Endothelial cell of umbilical vein (primary cell): ENCODE measurements around the gene C3orf20. TPM values are rescaled to one million over a fixed set of nuclear protein-coding genes. Genes with fewer than 3 reads are reported as not detected.

Experiments used
- BruUV-seq: library from RNA; stranded (reverse); fragments of 400-500 nt; replicated peaks from 2 replicates; lab custom pipeline; 2021; lab: Mats Ljungman, UMichigan
- CTCF ChIA-PET: fragments of 300-600, 350-600 bp; sonication (Branson Sonifier 250); formaldehyde crosslinking; loops from one replicate; lab custom pipeline; 2021; ENCODE audit warnings: antibody characterized with exemption, inconsistent platforms; lab: Charles Lee
- POLR2A ChIA-PET: fragments of 300-600, 350-600 bp; sonication (Branson Sonifier 250); formaldehyde crosslinking; loops from one replicate; lab custom pipeline; 2021; ENCODE audit warnings: antibody characterized with exemption, inconsistent platforms; lab: Charles Lee
- DNase-seq: peaks from one replicate; pipeline ENCODE4 v3.0.0-alpha.2; 2011; ENCODE audit warnings: low read depth, low spot score
- FAIRE-seq: peaks from 2 replicates; lab custom pipeline; 2011; peaks lifted over from hg19 to GRCh38; lab: Jason Lieb, UNC
- H2AFZ ChIP-seq: 2 replicates; pipeline ENCODE4 v1.6.0; 2012; ENCODE audit warnings: low read depth, low read length, control low read depth, inconsistent platforms
- H3K27ac ChIP-seq: 2 replicates; pipeline ENCODE4 v1.5.1; 2011; ENCODE audit warnings: low read depth, mild to moderate bottlenecking, control low read depth, low read length, moderate library complexity; ENCODE audit not compliant: insufficient read depth
- H3K27me3 ChIP-seq, 2 experiments: 2 replicates each; pipeline versions ENCODE4 v1.6.0 to v1.6.1; 2011; ENCODE audit warnings: low read length in 2 of 2, mixed read lengths in 1 of 2; ENCODE audit not compliant: control insufficient read depth in 2 of 2, insufficient read depth in 2 of 2
- H3K36me3 ChIP-seq, 2 experiments: 2 replicates in 1 of 2; 3 replicates in 1 of 2; pipeline ENCODE4 v1.5.1; 2011; ENCODE audit warnings: low read length in 2 of 2, mild to moderate bottlenecking in 1 of 2, moderate library complexity in 1 of 2; ENCODE audit not compliant: control insufficient read depth in 2 of 2, insufficient read depth in 2 of 2; ENCODE audit errors: extremely low read depth in 1 of 2
- H3K4me1 ChIP-seq: 3 replicates; pipeline ENCODE4 v1.5.1; 2011; ENCODE audit warnings: mild to moderate bottlenecking, low read length; ENCODE audit not compliant: control insufficient read depth, insufficient read depth; ENCODE audit errors: extremely low read depth
- H3K4me2 ChIP-seq: 2 replicates; pipeline ENCODE4 v1.6.1; 2011; ENCODE audit warnings: low read length, control low read depth, mixed read lengths; ENCODE audit not compliant: insufficient read depth
- H3K4me3 ChIP-seq, 3 experiments: fragments of 200-600 bp in 1 of 3; sonication (generic), shearing (Covaris generic) in 1 of 3; replicated peaks in 1 of 3; 2 replicates each; pipeline ENCODE4 v1.5.1; 2011 to 2016; ENCODE audit warnings: control low read depth in 3 of 3, low read length in 3 of 3, mild to moderate bottlenecking in 2 of 3, inconsistent platforms in 1 of 3, low read depth in 1 of 3, moderate library complexity in 1 of 3; ENCODE audit not compliant: insufficient read depth in 1 of 3
- H3K79me2 ChIP-seq: 2 replicates; pipeline ENCODE4 v1.6.0; 2012; ENCODE audit warnings: low read length, inconsistent platforms; ENCODE audit not compliant: control insufficient read depth, insufficient read depth
- H3K9ac ChIP-seq: replicated peaks from 2 replicates; pipeline ENCODE3; 2011; ENCODE audit warnings: low read length, control low read depth; ENCODE audit not compliant: insufficient read depth; ENCODE audit errors: extremely low read depth
- H3K9me1 ChIP-seq: replicated peaks from 3 replicates; pipeline ENCODE4 v1.6.0; 2011; ENCODE audit warnings: mild to moderate bottlenecking, low read length; ENCODE audit not compliant: control insufficient read depth, insufficient read depth; ENCODE audit errors: extremely low read depth
- H3K9me3 ChIP-seq: replicated peaks from 2 replicates; pipeline ENCODE4 v1.5.1; 2012; ENCODE audit warnings: low read length, inconsistent platforms; ENCODE audit not compliant: control insufficient read depth, insufficient read depth
- H4K20me1 ChIP-seq: replicated peaks from 2 replicates; pipeline ENCODE3; 2011; ENCODE audit warnings: mild to moderate bottlenecking, low read length; ENCODE audit not compliant: control insufficient read depth, insufficient read depth; ENCODE audit errors: extremely low read depth
- EZH2 ChIP-seq: IDR thresholded peaks from 2 replicates; pipeline ENCODE4 v1.6.1; 2012; ENCODE audit warnings: borderline replicate concordance, low read depth, mild to moderate bottlenecking, moderate library complexity, low read length, inconsistent platforms; ENCODE audit not compliant: severe bottlenecking
- FOS ChIP-seq: IDR thresholded peaks from 2 replicates; pipeline ENCODE4 v1.6.1; 2011; ENCODE audit warnings: mild to moderate bottlenecking, low read length, moderate library complexity, borderline replicate concordance; ENCODE audit not compliant: insufficient read depth
- GATA2 ChIP-seq: IDR thresholded peaks from 2 replicates; pipeline ENCODE4 v1.7.0; 2011; ENCODE audit warnings: low read depth, mild to moderate bottlenecking, moderate library complexity, mixed read lengths, low read length; ENCODE audit not compliant: insufficient read length, insufficient read depth
- JUN ChIP-seq: IDR thresholded peaks from 2 replicates; pipeline ENCODE4 v1.6.1; 2011; ENCODE audit warnings: borderline replicate concordance, low read depth; ENCODE audit not compliant: insufficient read length, insufficient read depth
- MAX ChIP-seq: IDR thresholded peaks from 2 replicates; pipeline ENCODE4 v1.6.1; 2011; ENCODE audit not compliant: insufficient read depth, insufficient read length
- MYC ChIP-seq: IDR thresholded peaks from one replicate; pipeline ENCODE4 v1.6.1; 2011; ENCODE audit warnings: mild to moderate bottlenecking, low read depth, low read length
- POLR2A ChIP-seq: IDR thresholded peaks from 2 replicates; pipeline ENCODE4 v1.6.1; 2012; ENCODE audit warnings: low read depth, mild to moderate bottlenecking, control low read depth, low read length
- POLR2AphosphoS5 ChIP-seq: IDR thresholded peaks from 2 replicates; pipeline ENCODE4 v1.6.1; 2012; ENCODE audit warnings: low read depth, mild to moderate bottlenecking, control low read depth, low read length, moderate library complexity; ENCODE audit not compliant: insufficient read depth
- dilution Hi-C: fragments of 300-500 bp; cut with MboI; formaldehyde crosslinking; loops from one replicate; pipeline ENCODE4 v1.15.0; 2019; ENCODE audit warnings: low sequenced_read_pairs; ENCODE audit not compliant: extremely low pct_ligation_motif_present
- intact Hi-C: fragments of 100-400 bp; cut with micrococcal nuclease; formaldehyde crosslinking; loops from one replicate; pipeline ENCODE4 v1.10.0; 2022
- polyA plus RNA-seq, 4 experiments: library from polyadenylated mRNA; depleted of rRNA in 3 of 4; stranded (reverse) in 3 of 4; unstranded in 1 of 4; fragments of >200 nt; gene quantifications; 2 replicates each; pipeline versions ENCODE4 v1.2.1 to v1.2.3, GENCODE V29; 2011 to 2012; ENCODE audit warnings: missing spikeins in 1 of 4
- total RNA-seq: library from RNA; stranded (reverse); gene quantifications from 2 replicates; pipeline ENCODE4 v1.2.3, GENCODE V29; 2021
- TF ChIP-seq, protein P1 (sequence below), 2 donors: IDR thresholded peaks; 1 replicate in 1 of 2; 2 replicates in 1 of 2; pipeline ENCODE4 v1.5.1; 2011; ENCODE audit warnings: low read length in 2 of 2, mild to moderate bottlenecking in 2 of 2, moderate library complexity in 2 of 2, control low read depth in 1 of 2, inconsistent platforms in 1 of 2, low read depth in 1 of 2; ENCODE audit not compliant: insufficient read depth in 1 of 2; ENCODE audit errors: extremely low read depth in 1 of 2

Gene C3orf20
- total and polyA plus RNA-seq, 2 donors (not counting 3 experiments of a cell fraction or from before 2014, with no cell fraction given) = not detected

DNA sequence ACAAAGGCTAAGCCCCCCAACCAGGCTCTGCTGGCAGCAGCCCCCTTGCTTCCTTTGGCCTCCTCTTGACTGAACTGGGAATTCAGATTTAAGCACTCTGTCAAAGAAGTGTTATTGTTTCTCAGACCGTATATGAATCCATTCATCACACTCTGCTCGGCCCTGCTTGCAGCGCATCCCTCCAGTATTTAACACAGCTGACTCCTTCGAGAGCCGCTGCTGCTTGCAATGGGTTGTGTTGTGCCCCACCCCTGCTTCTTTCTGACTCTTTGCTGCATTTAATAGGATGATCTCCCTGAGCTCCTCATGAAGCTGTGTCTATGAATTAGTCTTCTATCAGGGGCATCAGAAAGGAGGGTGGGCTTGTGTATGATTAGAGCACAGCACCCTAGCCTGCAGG lies 31.2 kb downstream of the C3orf20 start:
- Histone ChIP-seq H2AFZ (no peak overlapping the region), H3K79me2 (no peaks in the 10 kb centered on the region), H3K4me1 (no peaks in the 10 kb centered on the region), H3K27me3 (no peaks in the 10 kb centered on the region), H3K9me1 (no peaks in the 10 kb centered on the region), H3K4me2 (no peak overlapping the region), H3K36me3 (no peaks in the 10 kb centered on the region), H3K9me3 (no peaks in the 10 kb centered on the region), H3K9ac (no peak overlapping the region), H3K27ac (no peak overlapping the region), H4K20me1 (no peaks in the 10 kb centered on the region), H3K4me3 (no peak overlapping the region)
- DNase-seq (no peak), FAIRE-seq (no peak)
- ChIA-PET POLR2A (no interaction called here), CTCF (no interaction called here)
- intact Hi-C loops = no loop called here
- BruUV-seq = no TSS peak
- dilution Hi-C loops = no loop called here
- TF ChIP-seq POLR2AphosphoS5 (no peak), FOS (no peak), POLR2A (no peak), JUN (no peak)
- TF ChIP-seq, protein P1, sequence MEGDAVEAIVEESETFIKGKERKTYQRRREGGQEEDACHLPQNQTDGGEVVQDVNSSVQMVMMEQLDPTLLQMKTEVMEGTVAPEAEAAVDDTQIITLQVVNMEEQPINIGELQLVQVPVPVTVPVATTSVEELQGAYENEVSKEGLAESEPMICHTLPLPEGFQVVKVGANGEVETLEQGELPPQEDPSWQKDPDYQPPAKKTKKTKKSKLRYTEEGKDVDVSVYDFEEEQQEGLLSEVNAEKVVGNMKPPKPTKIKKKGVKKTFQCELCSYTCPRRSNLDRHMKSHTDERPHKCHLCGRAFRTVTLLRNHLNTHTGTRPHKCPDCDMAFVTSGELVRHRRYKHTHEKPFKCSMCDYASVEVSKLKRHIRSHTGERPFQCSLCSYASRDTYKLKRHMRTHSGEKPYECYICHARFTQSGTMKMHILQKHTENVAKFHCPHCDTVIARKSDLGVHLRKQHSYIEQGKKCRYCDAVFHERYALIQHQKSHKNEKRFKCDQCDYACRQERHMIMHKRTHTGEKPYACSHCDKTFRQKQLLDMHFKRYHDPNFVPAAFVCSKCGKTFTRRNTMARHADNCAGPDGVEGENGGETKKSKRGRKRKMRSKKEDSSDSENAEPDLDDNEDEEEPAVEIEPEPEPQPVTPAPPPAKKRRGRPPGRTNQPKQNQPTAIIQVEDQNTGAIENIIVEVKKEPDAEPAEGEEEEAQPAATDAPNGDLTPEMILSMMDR (IDR thresholded peaks at IDR 0.05; ENCODE audit: extremely low read depth in 1 of 2, insufficient read depth in 1 of 2, low read depth in 1 of 2, low read length in 2 of 2) = no peak

DNA sequence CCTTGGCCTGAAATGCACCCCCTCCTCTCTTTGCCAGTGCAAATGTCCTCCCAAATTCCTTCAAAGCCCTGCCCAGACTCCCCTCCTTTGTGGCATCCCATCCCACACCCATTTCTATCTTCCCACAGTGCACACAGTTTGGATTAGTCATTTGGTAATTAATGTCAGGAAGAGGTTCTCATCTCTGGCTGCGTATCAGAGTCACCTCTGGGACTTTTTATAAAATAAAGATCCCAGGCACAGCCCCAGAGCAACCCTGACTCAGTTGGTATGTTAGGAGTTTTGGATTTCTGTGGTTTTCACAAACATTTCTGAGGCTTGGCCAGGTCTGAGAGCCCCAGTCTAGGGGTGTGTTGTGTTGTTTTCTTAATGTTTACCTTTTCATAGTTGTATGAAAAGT lies 41.6 kb downstream of the C3orf20 start:
- Histone ChIP-seq H2AFZ (no peak overlapping the region), H3K4me1 (no peaks in the 10 kb centered on the region), H3K79me2 (no peaks in the 10 kb centered on the region), H3K27ac (no peak overlapping the region), H3K9ac (no peak overlapping the region), H3K9me3 (no peaks in the 10 kb centered on the region), H4K20me1 (no peaks in the 10 kb centered on the region), H3K4me3 (no peak overlapping the region), H3K4me2 (no peak overlapping the region), H3K27me3 (peaks cover 6 to 13% of the 10 kb centered on the region in 2 experiments), H3K9me1 (no peaks in the 10 kb centered on the region), H3K36me3 (no peaks in the 10 kb centered on the region)
- FAIRE-seq = no peak
- dilution Hi-C loops (no loop called here), intact Hi-C loops (no loop called here)
- no peak for DNase-seq
- POLR2A ChIA-PET = no interaction called here
- CTCF ChIA-PET = no interaction called here
- no peak for TF ChIP-seq JUN
- no peak for TF ChIP-seq POLR2AphosphoS5
- TF ChIP-seq FOS = no peak
- TF ChIP-seq, protein P1 (IDR thresholded peaks at IDR 0.05; ENCODE audit: extremely low read depth in 1 of 2, insufficient read depth in 1 of 2, low read depth in 1 of 2, low read length in 2 of 2) = no peak
- no peak for TF ChIP-seq EZH2
- no peak for TF ChIP-seq MYC
- no peak for TF ChIP-seq MAX
- TF ChIP-seq GATA2 = no peak
- no peak for TF ChIP-seq POLR2A
- BruUV-seq = no TSS peak
